H1 (cell line): ENCODE results near the gene SLC35F3. TPM values are rescaled to one million over a fixed set of nuclear protein-coding genes. Genes with fewer than 3 reads are reported as not detected.

Source experiments
- CTCF ChIA-PET: fragments of 300-600 bp; sonication (Branson Sonifier 250); formaldehyde crosslinking; loops from one replicate; lab custom pipeline; 2021; ENCODE audit not compliant: partially characterized antibody; lab: Charles Lee
- POLR2A ChIA-PET: fragments of 300-600 bp; sonication (Branson Sonifier 250); formaldehyde crosslinking; loops from one replicate; lab custom pipeline; 2021; ENCODE audit warnings: inconsistent platforms; ENCODE audit not compliant: partially characterized antibody; lab: Charles Lee
- DNase-seq, 2 experiments: peaks; one replicate each; pipeline versions ENCODE4 v3.0.0 to v3.0.0-alpha.2; 2010 to 2022; ENCODE audit warnings: low spot score in 2 of 2, low read depth in 1 of 2, mixed read lengths in 1 of 2
- FAIRE-seq: peaks from 2 replicates; lab custom pipeline; 2011; peaks lifted over from hg19 to GRCh38; lab: Jason Lieb, UNC
- H2AFZ ChIP-seq: 2 replicates; pipeline ENCODE4 v1.8.1; 2012; ENCODE audit warnings: low read length, inconsistent platforms
- H2AK5ac ChIP-seq: 2 replicates; pipeline ENCODE4 v1.6.1; 2013; ENCODE audit warnings: low read depth, low read length
- H2BK120ac ChIP-seq: replicated peaks from 2 replicates; pipeline ENCODE3; 2013; ENCODE audit warnings: low read depth, low read length, inconsistent platforms
- H2BK12ac ChIP-seq: 2 replicates; pipeline ENCODE4 v1.6.1; 2013; ENCODE audit warnings: low read depth, low read length
- H2BK15ac ChIP-seq: 2 replicates; pipeline ENCODE4 v1.6.1; 2013; ENCODE audit warnings: low read length
- H2BK20ac ChIP-seq: 2 replicates; pipeline ENCODE4 v1.6.1; 2013; ENCODE audit warnings: low read length
- H2BK5ac ChIP-seq: 2 replicates; pipeline ENCODE4 v1.6.1; 2013; ENCODE audit warnings: low read depth, low read length
- H3K14ac ChIP-seq: 2 replicates; pipeline ENCODE4 v1.6.1; 2013; ENCODE audit warnings: inconsistent platforms; ENCODE audit not compliant: insufficient read length
- H3K18ac ChIP-seq: 2 replicates; pipeline ENCODE4 v1.6.1; 2013; ENCODE audit warnings: low read length; ENCODE audit errors: extremely low read depth
- H3K23ac ChIP-seq: 2 replicates; pipeline ENCODE4 v1.6.1; 2013; ENCODE audit warnings: inconsistent platforms; ENCODE audit not compliant: insufficient read length
- H3K23me2 ChIP-seq: 2 replicates; pipeline ENCODE4 v1.6.1; 2013; ENCODE audit warnings: low read depth, low read length
- H3K27ac ChIP-seq: 2 replicates; pipeline ENCODE4 v1.6.1; 2011; ENCODE audit warnings: low read depth, low read length, inconsistent platforms
- H3K27me3 ChIP-seq, 4 experiments: replicated peaks in 1 of 4; 1 replicate in 1 of 4; 2 replicates in 3 of 4; pipeline versions ENCODE4 v1.6.1 to v1.8.1; 2011 to 2013; ENCODE audit warnings: low read length in 3 of 4, mild to moderate bottlenecking in 3 of 4, inconsistent platforms in 2 of 4, mixed read lengths in 2 of 4, moderate library complexity in 1 of 4; ENCODE audit not compliant: control insufficient read depth in 3 of 4, insufficient read depth in 3 of 4; ENCODE audit errors: extremely low read depth in 1 of 4
- H3K36me3 ChIP-seq, 4 experiments: 2 replicates each; pipeline versions ENCODE4 v1.6.1 to v1.8.1; 2011 to 2013; ENCODE audit warnings: mild to moderate bottlenecking in 4 of 4, low read length in 3 of 4, moderate library complexity in 2 of 4, control low read depth in 1 of 4, inconsistent platforms in 1 of 4; ENCODE audit not compliant: insufficient read depth in 4 of 4, control insufficient read depth in 2 of 4
- H3K4ac ChIP-seq: replicated peaks from 2 replicates; pipeline ENCODE3; 2013; ENCODE audit warnings: low read length, low read depth, mixed read lengths, inconsistent platforms; ENCODE audit not compliant: insufficient read length
- H3K4me1 ChIP-seq, 4 experiments: replicated peaks in 1 of 4; 1 replicate in 1 of 4; 2 replicates in 3 of 4; pipeline versions ENCODE4 v1.6.1 to v1.8.1; 2011 to 2013; ENCODE audit warnings: low read length in 3 of 4, inconsistent platforms in 2 of 4, mixed read lengths in 1 of 4; ENCODE audit not compliant: insufficient read depth in 4 of 4, control insufficient read depth in 3 of 4
- H3K4me2 ChIP-seq, 2 experiments: 2 replicates each; pipeline versions ENCODE4 v1.6.1 to v1.8.1; 2011 to 2013; ENCODE audit warnings: low read depth in 2 of 2, low read length in 2 of 2, control low read depth in 1 of 2, inconsistent platforms in 1 of 2, mild to moderate bottlenecking in 1 of 2; ENCODE audit not compliant: insufficient read depth in 1 of 2
- H3K4me3 ChIP-seq, 4 experiments: fragments of 200-600, 300-600 bp in 1 of 4; sonication (generic), shearing (Covaris generic), sonication (Bioruptor Twin) in 1 of 4; 2 replicates each; pipeline versions ENCODE4 v1.5.1 to v1.8.1; 2011 to 2016; ENCODE audit warnings: low read length in 4 of 4, low read depth in 3 of 4, control low read depth in 2 of 4, inconsistent platforms in 2 of 4, mild to moderate bottlenecking in 2 of 4, mixed read lengths in 1 of 4, moderate library complexity in 1 of 4; ENCODE audit not compliant: insufficient read depth in 2 of 4; ENCODE audit errors: extremely low read depth in 1 of 4
- H3K56ac ChIP-seq: replicated peaks from 2 replicates; pipeline ENCODE3; 2013; ENCODE audit warnings: low read depth, mild to moderate bottlenecking, mixed read lengths, low read length, inconsistent platforms; ENCODE audit not compliant: insufficient read length
- H3K79me1 ChIP-seq: 2 replicates; pipeline ENCODE4 v1.6.1; 2013; ENCODE audit warnings: low read depth, low read length, control low read depth
- H3K79me2 ChIP-seq, 2 experiments: 2 replicates each; pipeline versions ENCODE4 v1.6.1 to v1.8.1; 2012 to 2013; ENCODE audit warnings: low read length in 2 of 2, mild to moderate bottlenecking in 2 of 2, inconsistent platforms in 1 of 2; ENCODE audit not compliant: insufficient read depth in 2 of 2, control insufficient read depth in 1 of 2
- H3K9ac ChIP-seq, 4 experiments: replicated peaks in 1 of 4; 1 replicate in 1 of 4; 2 replicates in 3 of 4; pipeline versions ENCODE4 v1.6.1 to v1.8.1; 2011 to 2013; ENCODE audit warnings: low read depth in 3 of 4, low read length in 3 of 4, control low read depth in 2 of 4, mild to moderate bottlenecking in 2 of 4, moderate library complexity in 2 of 4, inconsistent platforms in 1 of 4; ENCODE audit errors: extremely low read depth in 1 of 4
- H3K9me3 ChIP-seq, 2 experiments: 2 replicates each; pipeline versions ENCODE4 v1.6.1 to v1.8.1; 2012 to 2013; ENCODE audit warnings: mild to moderate bottlenecking in 2 of 2, moderate library complexity in 2 of 2, control low read depth in 1 of 2, inconsistent platforms in 1 of 2, low read depth in 1 of 2, low read length in 1 of 2, mixed read lengths in 1 of 2; ENCODE audit not compliant: insufficient read depth in 2 of 2
- H4K20me1 ChIP-seq, 2 experiments: replicated peaks in 1 of 2; 2 replicates each; pipeline versions ENCODE3 to v1.8.1; 2011 to 2013; ENCODE audit warnings: inconsistent platforms in 2 of 2, low read length in 2 of 2, mild to moderate bottlenecking in 1 of 2; ENCODE audit not compliant: insufficient read depth in 2 of 2, control insufficient read depth in 1 of 2
- H4K5ac ChIP-seq: 2 replicates; pipeline ENCODE4 v1.6.1; 2013; ENCODE audit warnings: low read length, low read depth, mixed read lengths, inconsistent platforms; ENCODE audit not compliant: insufficient read length
- H4K8ac ChIP-seq: 2 replicates; pipeline ENCODE4 v1.8.0; 2013; ENCODE audit warnings: mild to moderate bottlenecking, moderate library complexity, low read length, inconsistent platforms; ENCODE audit not compliant: insufficient read depth; ENCODE audit errors: extremely low read depth
- H4K91ac ChIP-seq: replicated peaks from 2 replicates; pipeline ENCODE3; 2013; ENCODE audit warnings: low read length, mixed read lengths, inconsistent platforms; ENCODE audit not compliant: insufficient read length
- CREB1 ChIP-seq: IDR thresholded peaks from 2 replicates; pipeline ENCODE4 v1.6.1; 2012; ENCODE audit warnings: inconsistent platforms
- CTBP2 ChIP-seq: IDR thresholded peaks from 2 replicates; pipeline ENCODE4 v1.7.0; 2011; ENCODE audit warnings: borderline replicate concordance, mild to moderate bottlenecking, moderate library complexity, mixed read lengths, low read length; ENCODE audit not compliant: insufficient read depth, insufficient read length
- EGR1 ChIP-seq: IDR thresholded peaks from 2 replicates; pipeline ENCODE4 v1.6.1; 2011; ENCODE audit warnings: low read depth, low read length, borderline replicate concordance
- FOSL1 ChIP-seq: IDR thresholded peaks from 2 replicates; pipeline ENCODE4 v1.6.1; 2011; ENCODE audit warnings: mild to moderate bottlenecking, low read depth, low read length, moderate library complexity; ENCODE audit not compliant: insufficient read depth
- GABPA ChIP-seq: IDR thresholded peaks from 2 replicates; pipeline ENCODE4 v1.6.1; 2011; ENCODE audit warnings: mild to moderate bottlenecking, low read length, moderate library complexity, borderline replicate concordance; ENCODE audit not compliant: insufficient read depth
- KDM1A ChIP-seq: fragments of 200-600, 300-600 bp; sonication (generic); IDR thresholded peaks from 2 replicates; pipeline ENCODE4 v1.7.1; 2016; ENCODE audit warnings: mild to moderate bottlenecking, low read length, borderline replicate concordance
- MAFK ChIP-seq: IDR thresholded peaks from 2 replicates; pipeline ENCODE4 v1.6.1; 2012; ENCODE audit warnings: low read depth, mild to moderate bottlenecking, improper control_type of control experiment, low read length
- PHF8 ChIP-seq: fragments of 200-600 bp; sonication (generic); conservative IDR thresholded peaks from 2 replicates; pipeline ENCODE4 v1.7.1; 2012; ENCODE audit warnings: low read depth, mild to moderate bottlenecking, inconsistent platforms, low read length, moderate library complexity
- POU5F1 ChIP-seq: IDR thresholded peaks from 2 replicates; pipeline ENCODE4 v1.6.1; 2011; ENCODE audit warnings: low read depth, mild to moderate bottlenecking, low read length, moderate library complexity
- SIX5 ChIP-seq: IDR thresholded peaks from 2 replicates; pipeline ENCODE4 v1.6.1; 2011; ENCODE audit warnings: mild to moderate bottlenecking, low read depth, low read length
- TAF1 ChIP-seq: IDR thresholded peaks from 2 replicates; pipeline ENCODE4 v1.6.1; 2011; ENCODE audit warnings: mild to moderate bottlenecking, low read depth, low read length
- WGBS, 2 experiments: shearing (Covaris generic) in 1 of 2; methylation state at CpG; one replicate each; pipeline versions ENCODE4 v1.1.6 to v1.1.7; 2013 to 2015; ENCODE audit warnings: low lambda C conversion rate in 2 of 2, mixed read lengths in 2 of 2, inconsistent platforms in 1 of 2, low coverage in 1 of 2, missing lambda C conversion rate in 1 of 2; ENCODE audit not compliant: insufficient replicate concordance in 2 of 2, insufficient coverage in 1 of 2, insufficient read length in 1 of 2; ENCODE audit errors: extremely low coverage in 1 of 2, missing lambda C conversion rate in 1 of 2; 5-methylcytosine and 5-hydroxymethylcytosine counted together
- polyA plus RNA-seq, 7 experiments: library from polyadenylated mRNA; depleted of rRNA in 3 of 7; stranded (reverse) in 5 of 7; unstranded in 2 of 7; fragments of >200 nt in 5 of 7; fragments of 200-250 nt in 2 of 7; gene quantifications; 1 replicate in 5 of 7; 2 replicates in 1 of 7; 4 replicates in 1 of 7; pipeline versions ENCODE4 v1.2.1 to v1.2.3, GENCODE V29; 2011 to 2013; ENCODE audit warnings: missing spikeins in 2 of 7, mixed read lengths in 2 of 7
- total RNA-seq: library from RNA; stranded (reverse); fragmentation: NEBNext Ultra II Directional; extraction: Animal tissue kit (Norgen Biotek cat#: 25700); gene quantifications from 2 replicates; pipeline ENCODE4 v1.2.1, GENCODE V29; 2021

Gene SLC35F3
- total and polyA plus RNA-seq, 2 of the 8 experiments (the other 6 are each of a cell fraction or from before 2014, with no cell fraction given) = 0.78 to 1.2 TPM

DNA sequence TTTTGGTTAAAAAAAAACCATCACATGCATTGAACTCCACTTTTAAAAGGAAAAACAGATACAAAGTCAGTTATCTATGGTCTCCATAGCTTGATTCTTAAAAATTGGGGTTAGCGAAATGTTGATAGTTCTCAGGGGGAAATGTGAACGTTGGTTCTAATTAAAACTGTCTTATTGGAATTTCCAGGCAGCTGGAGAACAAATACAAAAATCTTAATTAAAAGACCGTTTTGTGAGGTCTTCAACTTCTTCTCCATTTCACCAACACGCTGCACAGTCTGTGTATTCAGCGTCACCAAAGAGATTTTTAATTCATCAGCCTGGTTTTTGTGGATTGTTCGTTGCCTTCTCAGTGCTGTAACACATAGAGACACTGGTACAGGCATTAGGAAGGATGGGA is 369.5 kb downstream of the SLC35F3 start:
- H3K4me3 ChIP-seq = no peak overlapping the region
- no peak overlapping the region for H2BK12ac ChIP-seq
- H2BK15ac ChIP-seq = no peak overlapping the region
- H3K36me3 ChIP-seq = no peaks in the 10 kb centered on the region
- DNase-seq (no peak), FAIRE-seq (no peak)
- no peak overlapping the region for H3K9ac ChIP-seq
- no peak overlapping the region for H3K14ac ChIP-seq
- no peak overlapping the region for H4K91ac ChIP-seq
- no peak overlapping the region for H2BK5ac ChIP-seq
- H3K4me2 ChIP-seq = no peak overlapping the region
- H3K27ac ChIP-seq = no peak overlapping the region
- POLR2A ChIA-PET = no interaction called here
- no peaks in the 10 kb centered on the region for H3K79me2 ChIP-seq
- H3K4me1 ChIP-seq = peaks cover 0 to 3% (median 3%) of the 10 kb centered on the region in 4 experiments; a peak in 4 of 7 replicates
- no peak overlapping the region for H3K56ac ChIP-seq
- no peak overlapping the region for H3K18ac ChIP-seq
- no peaks in the 10 kb centered on the region; the same call in 1 of the 2 replicates for H3K23me2 ChIP-seq
- no peak overlapping the region for H2AFZ ChIP-seq
- H4K5ac ChIP-seq = no peak overlapping the region
- H3K23ac ChIP-seq = no peak overlapping the region
- H2BK20ac ChIP-seq = no peak overlapping the region
- CTCF ChIA-PET = interaction anchor here (0.6 to 1.5 kb wide), 4 partner anchors 9 to 1197 kb away, joined by 4 to 5 read pairs (median 4); no protein-coding TSS in a partner anchor
- H4K20me1 ChIP-seq = no peaks in the 10 kb centered on the region
- H3K79me1 ChIP-seq = no peaks in the 10 kb centered on the region
- no peak overlapping the region for H2AK5ac ChIP-seq
- no peak overlapping the region for H4K8ac ChIP-seq
- peaks cover 0 to 3% of the 10 kb centered on the region in 2 experiments; a peak in 1 of 4 replicates for H3K9me3 ChIP-seq
- no peak overlapping the region for H2BK120ac ChIP-seq
- no peaks in the 10 kb centered on the region for H3K27me3 ChIP-seq
- TF ChIP-seq KDM1A = no peak
- no peak for TF ChIP-seq PHF8
- no peak for TF ChIP-seq MAFK
- no peak for TF ChIP-seq SIX5
- TF ChIP-seq EGR1 = no peak
- no peak for TF ChIP-seq GABPA
- no peak for TF ChIP-seq TAF1
- no peak for TF ChIP-seq POU5F1
- TF ChIP-seq CTBP2 = no peak
- no peak for TF ChIP-seq FOSL1
- no peak for TF ChIP-seq CREB1
- H3K4ac ChIP-seq = no peak overlapping the region
- 88% methylated on average over 6 of the region's 6 CpGs; no CpG with 5 or more reads in 1 of the 2 experiments for WGBS, 2 experiments
